Measurements from ENCODE around the gene BOC. TPM values are rescaled to one million over a fixed set of nuclear protein-coding genes. Genes with fewer than 3 reads are reported as not detected.

Gene BOC
- total and polyA plus RNA-seq, 10 donors, result 1.5 to 21.9 (median 13.5) TPM

DNA sequence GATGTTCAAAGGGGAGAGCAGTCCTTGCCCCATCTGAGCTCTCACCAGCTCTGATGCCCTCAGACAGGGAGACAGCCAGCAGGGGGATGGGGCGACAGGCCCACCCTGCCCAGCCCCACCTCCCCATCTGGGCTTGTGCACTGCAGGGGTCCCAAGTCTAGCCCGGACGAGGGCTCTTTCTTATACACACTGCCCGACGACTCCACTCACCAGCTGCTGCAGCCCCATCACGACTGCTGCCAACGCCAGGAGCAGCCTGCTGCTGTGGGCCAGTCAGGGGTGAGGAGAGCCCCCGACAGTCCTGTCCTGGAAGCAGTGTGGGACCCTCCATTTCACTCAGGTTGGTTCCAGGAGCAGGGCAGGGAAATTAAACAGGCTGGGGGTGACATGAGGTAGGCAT lies 73.9 kb downstream of the BOC start:
- H3K27me3 ChIP-seq (replicated peaks in 1 of 7), result no peaks in the 10 kb centered on the region
- WGBS, 5 donors, result 92 to 100% (median 96%) methylated on average over 3 to 8 of the region's 8 CpGs
- TF ChIP-seq, protein P1, sequence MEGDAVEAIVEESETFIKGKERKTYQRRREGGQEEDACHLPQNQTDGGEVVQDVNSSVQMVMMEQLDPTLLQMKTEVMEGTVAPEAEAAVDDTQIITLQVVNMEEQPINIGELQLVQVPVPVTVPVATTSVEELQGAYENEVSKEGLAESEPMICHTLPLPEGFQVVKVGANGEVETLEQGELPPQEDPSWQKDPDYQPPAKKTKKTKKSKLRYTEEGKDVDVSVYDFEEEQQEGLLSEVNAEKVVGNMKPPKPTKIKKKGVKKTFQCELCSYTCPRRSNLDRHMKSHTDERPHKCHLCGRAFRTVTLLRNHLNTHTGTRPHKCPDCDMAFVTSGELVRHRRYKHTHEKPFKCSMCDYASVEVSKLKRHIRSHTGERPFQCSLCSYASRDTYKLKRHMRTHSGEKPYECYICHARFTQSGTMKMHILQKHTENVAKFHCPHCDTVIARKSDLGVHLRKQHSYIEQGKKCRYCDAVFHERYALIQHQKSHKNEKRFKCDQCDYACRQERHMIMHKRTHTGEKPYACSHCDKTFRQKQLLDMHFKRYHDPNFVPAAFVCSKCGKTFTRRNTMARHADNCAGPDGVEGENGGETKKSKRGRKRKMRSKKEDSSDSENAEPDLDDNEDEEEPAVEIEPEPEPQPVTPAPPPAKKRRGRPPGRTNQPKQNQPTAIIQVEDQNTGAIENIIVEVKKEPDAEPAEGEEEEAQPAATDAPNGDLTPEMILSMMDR (IDR thresholded peaks at IDR 0.05 in 8 of 11, conservative IDR thresholded peaks at IDR 0.05 in 3 of 11), result no peak
- no peak for TF ChIP-seq POLR2A (IDR thresholded peaks at IDR 0.05)
- TF ChIP-seq POLR2AphosphoS5 (IDR thresholded peaks at IDR 0.05), result no peak
- H3K27ac ChIP-seq, result no peak overlapping the region
- H3K9me3 ChIP-seq, result no peaks in the 10 kb centered on the region
- peak; percentile 72 for DNase-seq
- H3K4me3 ChIP-seq, result no peak overlapping the region
- no peaks in the 10 kb centered on the region for H3K4me1 ChIP-seq
- peaks cover 0 to 9% (median 0%) of the 10 kb centered on the region in 6 donors for H3K36me3 ChIP-seq
- intact Hi-C loops (cut with DNase I; ENCODE audit: low total_unique reads), result loop anchor here (10.0 kb wide), 1 partner anchor 150 kb away; no protein-coding TSS in a partner anchor

DNA sequence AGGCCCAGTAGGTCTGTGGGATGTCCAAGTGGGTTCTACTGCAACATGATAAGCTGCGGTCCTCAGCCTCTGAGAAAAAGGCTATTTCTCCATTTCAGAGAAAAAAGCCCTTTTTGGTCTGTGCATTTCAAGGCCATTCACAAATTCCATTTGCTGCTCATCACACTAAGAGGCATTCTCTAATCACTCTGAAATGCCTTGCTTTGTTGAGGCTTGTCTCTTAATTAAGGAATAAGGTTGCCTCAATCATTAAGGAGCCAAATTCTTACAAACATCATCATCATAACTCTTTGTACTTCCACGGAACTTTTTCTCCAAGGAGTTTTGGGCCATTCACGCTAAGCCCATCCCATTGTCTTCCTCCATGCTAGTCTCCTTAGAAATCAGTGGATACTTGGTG lies 74.4 kb downstream of the BOC start:
- Histone ChIP-seq H3K4me1 (no peaks in the 10 kb centered on the region), H3K27ac (no peak overlapping the region), H3K36me3 (peaks cover 0 to 4% (median 0%) of the 10 kb centered on the region in 6 donors), H3K4me3 (no peak overlapping the region), H3K27me3 (replicated peaks in 1 of 7) (no peaks in the 10 kb centered on the region), H3K9me3 (no peaks in the 10 kb centered on the region)
- intact Hi-C loops (cut with DNase I; ENCODE audit: low total_unique reads), result loop anchor here (10.0 kb wide), 1 partner anchor 151 kb away; no protein-coding TSS in a partner anchor
- no peak for DNase-seq
- no peak for TF ChIP-seq POLR2A (IDR thresholded peaks at IDR 0.05)
- TF ChIP-seq, protein P1 (IDR thresholded peaks at IDR 0.05 in 8 of 11, conservative IDR thresholded peaks at IDR 0.05 in 3 of 11), result no peak
- TF ChIP-seq POLR2AphosphoS5 (IDR thresholded peaks at IDR 0.05), result no peak
- WGBS, 5 donors, result 80 to 92% (median 89%) methylated on average over 3 of the region's 3 CpGs

DNA sequence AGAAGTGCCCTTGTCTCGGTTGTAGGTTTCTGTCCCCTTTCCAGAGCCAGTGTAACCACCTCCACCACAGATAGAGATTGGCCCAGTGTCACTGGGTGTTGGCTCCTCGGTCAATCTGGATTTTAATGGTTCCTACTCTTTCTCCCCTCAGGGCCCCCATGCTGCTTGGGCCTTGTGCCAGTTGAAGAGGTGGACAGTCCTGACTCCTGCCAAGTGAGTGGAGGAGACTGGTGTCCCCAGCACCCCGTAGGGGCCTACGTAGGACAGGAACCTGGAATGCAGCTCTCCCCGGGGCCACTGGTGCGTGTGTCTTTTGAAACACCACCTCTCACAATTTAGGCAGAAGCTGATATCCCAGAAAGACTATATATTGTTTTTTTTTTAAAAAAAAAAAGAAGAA lies 75.2 kb downstream of the BOC start:
- intact Hi-C loops (cut with DNase I; ENCODE audit: low total_unique reads), result loop anchor here (10.0 kb wide), 1 partner anchor 152 kb away; no protein-coding TSS in a partner anchor
- WGBS, 5 donors, result 87 to 95% (median 94%) methylated on average over 6 of the region's 6 CpGs
- H3K27me3 ChIP-seq (replicated peaks in 1 of 7), result no peaks in the 10 kb centered on the region
- TF ChIP-seq POLR2A (IDR thresholded peaks at IDR 0.05) (no peak), POLR2AphosphoS5 (IDR thresholded peaks at IDR 0.05) (no peak)
- TF ChIP-seq, protein P1 (IDR thresholded peaks at IDR 0.05 in 8 of 11, conservative IDR thresholded peaks at IDR 0.05 in 3 of 11), result no peak
- no peaks in the 10 kb centered on the region for H3K9me3 ChIP-seq
- H3K4me3 ChIP-seq, result no peak overlapping the region
- DNase-seq, result no peak
- H3K36me3 ChIP-seq, result no peaks in the 10 kb centered on the region
- no peaks in the 10 kb centered on the region for H3K4me1 ChIP-seq
- H3K27ac ChIP-seq, result no peak overlapping the region

DNA sequence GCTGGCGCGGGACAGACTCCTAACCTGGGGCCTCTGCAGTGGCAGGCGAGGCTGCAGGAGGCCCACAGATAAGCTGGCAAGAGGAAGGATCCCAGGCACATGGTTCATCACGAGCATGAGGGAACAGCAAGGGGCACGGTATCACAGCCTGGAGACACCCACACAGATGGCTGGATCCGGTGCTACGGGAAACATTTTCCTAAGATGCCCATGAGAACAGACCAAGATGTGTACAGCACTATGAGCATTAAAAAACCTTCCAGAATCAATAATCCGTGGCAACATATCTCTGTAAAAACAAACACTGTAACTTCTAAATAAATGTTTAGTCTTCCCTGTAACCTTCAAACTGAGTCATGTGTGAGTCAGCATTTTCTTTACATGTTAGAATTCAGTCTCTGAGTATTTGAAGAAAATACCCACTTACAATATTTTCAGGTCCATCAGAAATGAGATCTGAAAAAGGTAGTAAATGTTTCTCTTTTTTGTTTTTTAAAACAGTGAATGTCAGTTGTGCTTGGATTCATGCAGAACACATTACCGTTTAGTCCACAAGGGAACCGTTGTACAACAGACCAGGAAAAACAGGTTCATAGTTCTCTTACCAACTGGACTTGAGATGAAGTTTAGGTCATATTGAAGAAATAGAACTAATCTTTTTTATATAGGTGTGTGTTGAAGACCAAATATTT lies 75.9 kb downstream of the BOC start:
- no peak for DNase-seq
- H3K9me3 ChIP-seq, result no peaks in the 10 kb centered on the region
- no peaks in the 10 kb centered on the region for H3K4me1 ChIP-seq
- no peaks in the 10 kb centered on the region for H3K27me3 ChIP-seq (replicated peaks in 1 of 7)
- intact Hi-C loops (cut with DNase I; ENCODE audit: low total_unique reads), result loop anchor here (10.0 kb wide), 1 partner anchor 152 kb away; no protein-coding TSS in a partner anchor
- no peak overlapping the region for H3K27ac ChIP-seq
- H3K36me3 ChIP-seq, result no peaks in the 10 kb centered on the region
- no peak for TF ChIP-seq POLR2A (IDR thresholded peaks at IDR 0.05)
- TF ChIP-seq, protein P1 (IDR thresholded peaks at IDR 0.05 in 8 of 11, conservative IDR thresholded peaks at IDR 0.05 in 3 of 11), result no peak
- TF ChIP-seq POLR2AphosphoS5 (IDR thresholded peaks at IDR 0.05), result no peak
- no peak overlapping the region for H3K4me3 ChIP-seq
- 76 to 90% (median 82%) methylated on average over 10 of the region's 10 CpGs for WGBS, 5 donors
